PC-3 (cell line): Measurements from ENCODE around the gene PGBD5.

Source experiments
- EZH2 ChIP-seq: fragments of 300-600 bp; sonication (generic); IDR thresholded peaks from one replicate; pipeline ENCODE4 v1.6.1; 2017; ENCODE audit warnings: antibody characterized with exemption, mild to moderate bottlenecking, low read length; ENCODE audit not compliant: unreplicated experiment
- TF ChIP-seq, protein P1 (sequence below): fragments of 300-600 bp; sonication (generic); conservative IDR thresholded peaks from 2 replicates; pipeline ENCODE4 v1.5.1; 2017; ENCODE audit warnings: antibody characterized with exemption, low read depth, mild to moderate bottlenecking, low read length

GRCh38 chr1:230276401-230276800 is 149.7 kb downstream of the PGBD5 start:
- TF ChIP-seq EZH2: no peak
- TF ChIP-seq, protein P1, sequence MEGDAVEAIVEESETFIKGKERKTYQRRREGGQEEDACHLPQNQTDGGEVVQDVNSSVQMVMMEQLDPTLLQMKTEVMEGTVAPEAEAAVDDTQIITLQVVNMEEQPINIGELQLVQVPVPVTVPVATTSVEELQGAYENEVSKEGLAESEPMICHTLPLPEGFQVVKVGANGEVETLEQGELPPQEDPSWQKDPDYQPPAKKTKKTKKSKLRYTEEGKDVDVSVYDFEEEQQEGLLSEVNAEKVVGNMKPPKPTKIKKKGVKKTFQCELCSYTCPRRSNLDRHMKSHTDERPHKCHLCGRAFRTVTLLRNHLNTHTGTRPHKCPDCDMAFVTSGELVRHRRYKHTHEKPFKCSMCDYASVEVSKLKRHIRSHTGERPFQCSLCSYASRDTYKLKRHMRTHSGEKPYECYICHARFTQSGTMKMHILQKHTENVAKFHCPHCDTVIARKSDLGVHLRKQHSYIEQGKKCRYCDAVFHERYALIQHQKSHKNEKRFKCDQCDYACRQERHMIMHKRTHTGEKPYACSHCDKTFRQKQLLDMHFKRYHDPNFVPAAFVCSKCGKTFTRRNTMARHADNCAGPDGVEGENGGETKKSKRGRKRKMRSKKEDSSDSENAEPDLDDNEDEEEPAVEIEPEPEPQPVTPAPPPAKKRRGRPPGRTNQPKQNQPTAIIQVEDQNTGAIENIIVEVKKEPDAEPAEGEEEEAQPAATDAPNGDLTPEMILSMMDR: no peak
